HG03045 (cell line): Measurements from ENCODE around the gene NTMT1.

Source experiments
- ATAC-seq: cut with Tn5 transposase; IDR thresholded peaks from one replicate; pipeline ENCODE4 v1.9.1; 2021; ENCODE audit warnings: mild to moderate bottlenecking, moderate library complexity; ENCODE audit not compliant: unreplicated experiment

NTMT1 gene

DNA sequence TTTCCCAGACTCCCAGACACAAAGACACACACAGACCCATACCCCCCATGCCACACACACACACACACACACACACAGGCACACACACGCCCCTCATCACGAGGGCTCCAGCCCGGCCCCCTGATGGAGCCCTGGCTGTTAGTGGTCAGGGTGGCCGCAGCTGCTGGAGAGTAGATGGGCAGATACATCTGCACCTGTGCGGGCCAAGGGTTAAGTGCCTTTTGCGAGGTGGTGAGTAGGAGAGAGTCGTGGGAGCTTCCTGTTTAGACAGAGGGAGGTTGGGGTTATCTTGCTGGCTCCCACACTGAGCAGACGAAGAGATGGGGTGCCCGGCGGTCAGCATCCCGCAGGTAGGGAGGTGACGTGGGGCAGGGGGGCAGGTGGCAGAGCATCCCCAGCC is 47.6 kb downstream of the NTMT1 start:
- no peak for ATAC-seq

- no peak for ATAC-seq
Measured at GRCh38 chr9:129674229-129674628, 48.3 kb downstream of the NTMT1 start.

GRCh38 chr9:129675620-129676019 is 49.7 kb downstream of the NTMT1 start:
- no peak for ATAC-seq

DNA sequence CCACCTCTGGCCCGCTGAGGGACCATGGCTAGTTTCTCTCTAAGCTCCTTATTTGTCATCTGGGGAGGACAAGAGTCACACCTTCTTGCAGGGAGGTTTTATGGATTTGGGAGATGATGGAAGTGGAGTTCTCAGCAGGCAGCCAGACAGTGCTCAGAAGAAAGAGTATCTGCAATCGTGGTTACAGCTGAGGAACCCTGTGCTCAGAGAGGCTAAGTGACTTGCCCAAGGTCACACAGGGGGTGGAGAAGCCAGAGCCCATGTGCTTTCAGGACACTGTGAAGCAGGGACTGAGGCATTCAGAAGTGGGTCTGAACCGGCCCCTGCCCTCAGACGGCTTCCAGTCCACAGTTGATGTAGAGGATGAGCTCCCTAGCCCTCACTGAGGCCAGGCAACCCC is 50.3 kb downstream of the NTMT1 start:
- ATAC-seq = no peak

GRCh38 chr9:129676975-129677374 is 51.0 kb downstream of the NTMT1 start:
- no peak for ATAC-seq

DNA sequence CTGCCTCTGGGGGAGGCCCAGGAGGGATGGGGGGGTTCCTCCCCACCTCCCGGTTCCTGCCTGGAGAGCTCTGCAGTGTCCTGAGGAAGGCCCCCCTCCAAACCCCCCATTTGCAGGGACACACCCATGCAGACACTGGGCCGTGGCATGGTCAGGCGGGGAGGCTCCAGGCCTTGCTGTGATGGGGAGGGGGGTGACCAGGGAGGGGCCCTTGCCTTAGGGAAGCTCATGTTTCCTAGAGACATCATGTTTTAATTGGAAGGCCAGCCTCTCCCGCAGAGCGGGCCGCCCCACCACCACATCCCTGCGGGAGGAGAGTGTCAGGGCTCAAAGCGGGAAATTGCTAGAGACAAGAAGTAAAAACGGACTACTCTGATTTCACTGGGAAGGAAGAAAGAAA is 51.5 kb downstream of the NTMT1 start:
- no peak for ATAC-seq

GRCh38 chr9:129678844-129679243 is 52.9 kb downstream of the NTMT1 start:
- no peak for ATAC-seq

DNA sequence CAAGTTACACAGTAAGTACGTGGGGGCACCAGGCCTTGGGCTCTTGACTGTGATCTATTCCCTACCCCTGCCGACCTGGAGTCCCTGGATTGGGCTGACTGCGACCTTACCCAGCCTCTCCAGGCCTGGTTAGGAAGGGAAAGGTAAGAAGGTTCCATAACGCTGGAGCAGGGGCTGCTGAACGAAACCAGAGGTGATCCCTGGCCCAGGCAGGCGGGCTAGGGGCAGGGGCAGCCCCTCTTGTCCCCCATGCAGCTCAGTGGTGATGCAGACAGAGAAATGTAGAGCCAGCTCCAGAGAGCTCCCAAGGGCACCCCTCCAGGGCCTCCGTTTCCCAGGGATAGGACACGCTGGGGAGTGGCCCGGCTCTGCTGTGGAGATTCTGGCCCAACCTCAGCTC is 53.6 kb downstream of the NTMT1 start:
- no peak for ATAC-seq

GRCh38 chr9:129681924-129682323 is 56.0 kb downstream of the NTMT1 start:
- ATAC-seq = no peak

DNA sequence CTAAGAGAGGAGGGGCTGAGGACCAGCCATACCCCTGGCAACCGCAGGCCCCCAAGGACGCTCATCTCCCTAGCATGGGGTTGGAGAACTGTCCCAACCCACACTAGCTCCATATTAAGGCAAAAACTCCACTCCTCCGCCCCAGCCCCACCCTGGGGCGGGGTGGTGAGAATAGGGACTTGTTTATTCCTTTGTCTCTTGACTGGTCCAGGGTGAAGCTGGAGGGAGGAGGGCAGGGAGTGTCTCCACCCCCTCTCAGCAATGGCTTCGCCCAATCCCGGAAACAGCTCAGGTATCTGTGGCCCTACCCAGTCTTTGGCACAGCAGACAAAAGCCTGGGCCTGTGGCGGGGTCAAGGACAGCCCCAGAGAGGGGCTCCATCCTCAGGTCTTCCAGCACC is 56.4 kb downstream of the NTMT1 start:
- no peak for ATAC-seq

GRCh38 chr9:129685220-129685932 is 59.4 kb downstream of the NTMT1 start:
- ATAC-seq = no peak
